ENCODE data around the gene MCEMP1. TPM values are rescaled to one million over a fixed set of nuclear protein-coding genes. Genes with fewer than 3 reads are reported as not detected.

The MCEMP1 gene
- total and polyA plus RNA-seq, 2 donors: 0.26 to 1.1 TPM

DNA sequence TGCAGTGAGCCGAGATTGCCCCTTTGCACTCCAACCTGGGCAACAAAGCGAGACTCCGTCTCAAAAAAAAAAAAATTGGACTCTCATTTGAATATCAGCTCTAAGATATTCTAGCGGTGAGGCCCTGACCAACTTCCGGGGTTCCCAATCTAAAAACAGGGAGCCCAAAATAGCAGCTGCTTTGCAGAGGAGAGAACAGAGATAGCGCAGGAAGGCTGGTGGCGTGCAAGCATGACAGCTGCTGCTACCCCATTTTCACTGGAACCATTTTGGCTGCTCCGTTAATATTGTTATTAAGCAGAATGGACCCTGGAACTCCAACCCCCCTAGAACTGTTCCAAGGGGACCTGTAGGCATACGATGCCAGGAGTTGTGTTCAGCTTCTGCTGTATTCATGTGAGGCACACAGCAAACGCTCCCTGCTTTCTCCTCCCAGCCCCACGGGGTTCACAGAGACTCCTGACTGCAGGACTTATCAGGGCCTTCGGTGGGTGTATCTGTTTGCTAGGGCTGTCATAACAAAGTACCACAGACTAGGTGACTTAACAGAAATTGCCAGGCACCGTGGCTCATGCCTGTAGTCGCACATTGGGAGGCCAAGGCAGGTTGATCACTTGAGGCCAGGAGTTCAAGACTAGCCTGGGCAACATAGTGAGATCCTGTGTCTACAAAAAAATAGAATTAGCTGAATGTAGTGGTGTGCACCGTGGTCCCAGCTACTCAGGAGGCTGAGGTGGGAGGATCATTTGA, 28.4 kb upstream of the MCEMP1 start:
- no peak for DNase-seq (ENCODE audit: extremely low spot score)
- H3K4me1 ChIP-seq (ENCODE audit: insufficient read depth): no peaks in the 10 kb centered on the region
- no peak overlapping the region for H3K4me3 ChIP-seq (ENCODE audit: low read depth, low read length)
- 85% methylated on average over 15 of the region's 15 CpGs for WGBS
- H3K36me3 ChIP-seq (ENCODE audit: insufficient read depth): no peaks in the 10 kb centered on the region
- H3K27ac ChIP-seq (ENCODE audit: low read depth): no peak overlapping the region

DNA sequence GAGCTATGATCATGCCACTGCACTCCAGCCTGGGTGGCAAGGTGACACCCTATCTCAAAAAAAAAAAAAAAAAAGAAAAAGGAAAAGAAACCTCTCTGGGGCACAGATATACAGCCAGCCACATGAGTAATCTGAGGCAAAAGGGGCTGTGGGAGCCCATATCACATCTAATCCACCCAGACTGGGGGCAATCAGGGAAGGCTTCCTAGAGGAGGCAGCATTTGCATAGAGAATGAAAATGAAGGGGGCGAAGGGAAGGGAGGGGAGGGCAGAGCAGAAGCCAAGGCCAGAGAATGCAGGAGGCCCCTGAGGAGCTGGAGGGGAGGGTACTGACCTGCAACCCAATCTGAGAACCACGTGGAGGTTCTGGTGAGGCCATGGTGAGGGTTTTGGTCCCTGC, 26.7 kb upstream of the MCEMP1 start:
- H3K4me1 ChIP-seq (ENCODE audit: insufficient read depth): no peaks in the 10 kb centered on the region
- 38% methylated on average over 2 of the region's 2 CpGs for WGBS

DNA sequence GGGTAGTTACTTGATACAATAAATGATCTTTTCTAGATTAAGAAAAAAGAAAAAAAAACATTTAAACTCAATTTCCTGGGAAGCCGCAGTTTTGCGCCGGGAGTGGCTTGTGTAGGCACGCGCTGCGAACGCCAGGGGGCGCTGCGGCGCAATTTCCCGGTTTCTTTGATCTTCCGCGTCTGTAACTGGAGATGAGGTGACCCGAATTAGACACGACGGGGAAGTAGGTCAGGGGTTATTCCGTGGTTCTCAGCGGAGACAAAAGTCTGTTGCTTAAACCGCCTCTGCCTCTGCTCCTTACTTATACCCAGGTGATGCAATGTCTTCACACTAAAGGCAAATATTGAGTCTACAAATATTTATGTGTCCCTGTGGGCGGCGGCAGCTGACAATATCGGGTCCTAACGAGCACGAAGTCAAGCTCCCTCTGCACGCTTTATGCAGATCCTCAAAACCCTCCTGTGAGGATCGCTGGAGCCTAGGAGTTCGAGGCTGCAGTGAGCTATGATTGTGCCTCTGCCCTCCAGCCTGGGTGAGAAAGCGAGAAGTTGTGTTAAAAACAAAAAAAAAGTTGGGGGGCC, 24.7 kb upstream of the MCEMP1 start:
- H3K27ac ChIP-seq (ENCODE audit: low read depth): no peak overlapping the region
- no peaks in the 10 kb centered on the region for H3K4me1 ChIP-seq (ENCODE audit: insufficient read depth)
- H3K36me3 ChIP-seq (ENCODE audit: insufficient read depth): no peaks in the 10 kb centered on the region
- no peak overlapping the region for H3K4me3 ChIP-seq (ENCODE audit: low read depth, low read length)
- WGBS: 4% methylated on average over 28 of the region's 28 CpGs
- DNase-seq (ENCODE audit: extremely low spot score): peak; percentile 67

More for the DNA sequence above, 26.7 kb upstream of the MCEMP1 start:
- Histone ChIP-seq H3K27ac (ENCODE audit: low read depth) (no peak overlapping the region), H3K36me3 (ENCODE audit: insufficient read depth) (no peaks in the 10 kb centered on the region), H3K4me3 (ENCODE audit: low read depth, low read length) (no peak overlapping the region)
- no peak for DNase-seq (ENCODE audit: extremely low spot score)

DNA sequence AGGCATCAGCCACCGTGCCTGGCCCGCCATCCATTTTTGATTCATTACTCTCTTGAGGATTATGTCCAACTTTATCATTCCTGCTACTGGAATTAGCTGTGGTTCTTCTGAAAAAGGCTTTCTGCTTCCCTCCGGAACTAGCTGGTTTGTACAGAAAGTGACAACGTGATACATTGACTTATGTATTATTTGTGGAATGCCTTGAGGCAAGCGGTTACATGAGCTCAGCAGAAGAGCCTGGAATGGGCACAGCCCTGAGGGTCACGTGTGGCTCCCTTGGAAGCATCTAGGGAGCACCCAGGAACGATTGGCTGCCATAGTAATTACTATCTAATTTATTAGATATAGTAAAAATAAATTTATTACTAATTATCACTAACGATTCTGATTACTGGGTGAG, 22.5 kb upstream of the MCEMP1 start:
- 50% methylated on average over 8 of the region's 8 CpGs for WGBS
- no peak for DNase-seq (ENCODE audit: extremely low spot score)
- no peaks in the 10 kb centered on the region for H3K4me1 ChIP-seq (ENCODE audit: insufficient read depth)
- H3K27ac ChIP-seq (ENCODE audit: low read depth): no peak overlapping the region
- H3K36me3 ChIP-seq (ENCODE audit: insufficient read depth): no peaks in the 10 kb centered on the region
- no peak overlapping the region for H3K4me3 ChIP-seq (ENCODE audit: low read depth, low read length)

DNA sequence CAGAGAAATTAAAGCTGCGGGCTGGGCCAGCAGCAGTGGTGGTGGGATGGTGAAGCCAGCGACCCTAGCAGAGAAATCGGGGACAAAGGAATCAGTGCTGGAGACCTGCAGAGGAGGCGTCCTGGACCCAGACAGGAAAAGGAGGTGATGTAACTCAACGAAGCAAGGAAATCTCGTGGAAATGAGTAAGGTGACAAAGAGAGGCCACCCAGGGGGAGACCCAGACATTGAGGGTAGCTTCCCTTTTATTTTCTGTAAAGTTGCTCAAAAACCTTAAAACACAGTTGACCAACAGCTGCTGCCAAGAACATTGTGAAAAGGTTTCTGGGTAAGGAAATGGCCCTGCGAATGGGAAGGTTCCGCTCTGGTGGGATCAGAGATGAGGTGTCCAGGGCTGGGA, 21.3 kb upstream of the MCEMP1 start:
- Histone ChIP-seq H3K4me3 (ENCODE audit: low read depth, low read length) (no peak overlapping the region), H3K4me1 (ENCODE audit: insufficient read depth) (no peaks in the 10 kb centered on the region), H3K36me3 (ENCODE audit: insufficient read depth) (no peaks in the 10 kb centered on the region), H3K27ac (ENCODE audit: low read depth) (no peak overlapping the region)
- DNase-seq (ENCODE audit: extremely low spot score): no peak
- WGBS: 69% methylated on average over 8 of the region's 8 CpGs

DNA sequence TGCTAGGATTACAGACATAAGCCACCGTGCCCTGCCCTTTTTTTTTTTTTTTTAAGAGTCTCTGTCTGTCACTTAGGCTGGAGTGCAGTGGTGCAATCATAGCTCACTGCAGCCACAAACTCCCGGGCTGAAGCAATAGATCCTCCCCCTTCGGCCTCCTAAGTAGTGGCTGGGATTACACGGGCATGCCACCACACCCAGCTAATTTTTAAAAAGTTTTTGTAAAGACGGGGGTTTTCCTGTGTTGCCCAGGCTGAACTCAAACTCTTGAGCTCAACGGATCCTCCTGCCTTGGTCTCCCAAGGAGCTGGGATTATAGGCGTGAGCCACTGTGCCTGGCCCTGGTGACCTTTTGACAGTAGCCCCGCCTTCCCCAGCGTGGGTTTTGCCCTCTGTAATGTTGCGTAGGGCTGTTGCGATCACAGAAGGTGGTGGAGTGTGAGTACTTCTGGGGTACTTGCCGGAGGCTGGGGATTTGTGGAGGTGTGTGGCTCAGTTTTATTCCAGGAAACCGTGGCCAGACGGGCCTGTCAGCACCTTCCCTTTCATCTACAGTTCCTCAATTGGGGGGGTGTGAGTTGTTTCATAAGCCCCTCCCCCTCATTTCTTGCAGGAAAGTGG, 19.6 kb upstream of the MCEMP1 start:
- WGBS: 33% methylated on average over 14 of the region's 14 CpGs
- no peaks in the 10 kb centered on the region for H3K4me1 ChIP-seq (ENCODE audit: insufficient read depth)
- H3K36me3 ChIP-seq (ENCODE audit: insufficient read depth): no peaks in the 10 kb centered on the region
- H3K27ac ChIP-seq (ENCODE audit: low read depth): no peak overlapping the region
- H3K4me3 ChIP-seq (ENCODE audit: low read depth, low read length): no peak overlapping the region
- no peak for DNase-seq (ENCODE audit: extremely low spot score)

DNA sequence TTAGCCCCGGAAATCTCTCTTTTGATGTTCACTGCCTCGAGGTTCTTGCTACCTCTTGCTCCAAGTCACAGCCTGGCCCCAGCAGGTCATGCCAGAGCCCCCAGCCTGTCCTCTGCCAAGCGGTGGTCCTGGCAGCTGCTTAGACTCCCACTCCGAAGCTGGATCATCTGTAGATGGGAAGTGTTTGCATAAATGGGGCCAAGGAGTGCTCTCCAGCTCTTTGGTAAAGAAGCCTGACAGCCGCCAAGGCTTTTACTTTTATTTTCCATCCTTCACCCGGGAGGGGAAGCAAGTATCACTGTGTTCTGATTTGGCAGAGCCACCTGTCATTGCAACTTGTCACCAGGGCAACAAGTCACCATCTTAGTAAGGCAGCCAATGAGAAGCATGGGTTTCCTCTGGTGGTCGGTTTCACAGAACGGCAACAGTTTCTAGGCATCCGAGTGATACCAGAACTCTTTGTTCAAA, 18.6 kb upstream of the MCEMP1 start:
- H3K27ac ChIP-seq (ENCODE audit: low read depth): no peak overlapping the region
- no peaks in the 10 kb centered on the region for H3K36me3 ChIP-seq (ENCODE audit: insufficient read depth)
- no peaks in the 10 kb centered on the region for H3K4me1 ChIP-seq (ENCODE audit: insufficient read depth)
- 32% methylated on average over 9 of the region's 9 CpGs for WGBS
- no peak overlapping the region for H3K4me3 ChIP-seq (ENCODE audit: low read depth, low read length)
- no peak for DNase-seq (ENCODE audit: extremely low spot score)

DNA sequence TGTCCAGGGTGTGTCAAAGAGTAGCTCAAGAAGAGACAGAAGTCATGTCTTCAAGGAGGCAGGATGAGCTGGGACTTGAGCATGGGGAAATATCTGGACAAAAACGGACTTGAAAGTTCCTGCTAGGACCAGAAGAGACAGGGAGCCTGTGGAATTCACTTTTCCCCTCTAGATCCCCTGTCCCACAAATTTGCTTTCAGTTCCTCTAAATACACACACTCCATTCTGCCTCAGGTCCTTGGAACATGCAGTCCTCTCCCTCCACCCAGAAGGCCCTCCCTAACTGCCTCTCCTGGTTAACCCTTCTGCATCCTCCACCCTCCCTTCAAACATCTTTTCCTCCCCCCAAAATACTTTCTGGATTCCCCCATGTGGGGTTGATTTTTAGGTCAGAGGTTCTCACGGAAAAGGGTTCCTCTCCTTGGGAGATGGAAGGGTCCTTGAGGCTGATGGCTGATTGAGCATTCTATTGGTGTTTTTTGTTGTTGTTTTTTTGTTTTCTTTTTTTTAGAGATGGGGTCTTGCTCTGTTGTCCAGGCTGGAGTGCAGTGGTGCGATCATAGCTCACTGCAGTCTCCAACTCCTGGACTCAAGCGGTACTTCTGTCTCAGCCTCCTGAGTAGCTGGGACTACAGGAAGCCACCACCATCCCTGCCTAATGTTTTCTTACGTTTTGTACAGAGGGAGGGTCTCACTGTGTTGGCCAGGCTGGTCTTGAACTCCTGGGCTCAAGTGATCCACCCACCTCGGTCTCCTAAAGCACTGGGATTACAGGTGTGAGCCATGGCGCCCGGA, 14.9 kb upstream of the MCEMP1 start:
- no peaks in the 10 kb centered on the region for H3K36me3 ChIP-seq (ENCODE audit: insufficient read depth)
- no peak overlapping the region for H3K4me3 ChIP-seq (ENCODE audit: low read depth, low read length)
- DNase-seq (ENCODE audit: extremely low spot score): no peak
- 75% methylated on average over 8 of the region's 8 CpGs for WGBS
- no peak overlapping the region for H3K27ac ChIP-seq (ENCODE audit: low read depth)
- H3K4me1 ChIP-seq (ENCODE audit: insufficient read depth): no peaks in the 10 kb centered on the region

DNA sequence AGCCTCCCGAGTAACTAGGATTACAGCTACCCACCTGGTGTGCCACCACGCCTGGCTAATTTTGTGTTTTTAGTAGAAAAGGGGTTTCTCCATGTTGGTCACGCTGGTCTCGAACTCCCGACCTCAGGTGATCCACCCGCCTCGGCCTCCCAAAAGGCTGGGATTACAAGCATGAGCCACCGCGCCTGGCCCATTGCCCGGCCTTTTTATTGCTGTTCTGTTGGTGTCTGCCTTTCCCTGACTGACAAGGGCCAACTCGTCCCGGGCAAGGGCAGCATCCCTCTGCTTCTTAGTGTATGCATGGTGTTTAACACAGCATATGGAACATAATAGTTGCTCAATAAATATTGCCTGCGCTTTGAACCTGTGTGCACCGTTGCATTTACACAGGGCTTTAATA, 14.2 kb upstream of the MCEMP1 start:
- Histone ChIP-seq H3K27ac (ENCODE audit: low read depth) (no peak overlapping the region), H3K4me3 (ENCODE audit: low read depth, low read length) (no peak overlapping the region), H3K36me3 (ENCODE audit: insufficient read depth) (no peaks in the 10 kb centered on the region), H3K4me1 (ENCODE audit: insufficient read depth) (no peaks in the 10 kb centered on the region)
- WGBS: 83% methylated on average over 14 of the region's 14 CpGs
- DNase-seq (ENCODE audit: extremely low spot score): no peak

DNA sequence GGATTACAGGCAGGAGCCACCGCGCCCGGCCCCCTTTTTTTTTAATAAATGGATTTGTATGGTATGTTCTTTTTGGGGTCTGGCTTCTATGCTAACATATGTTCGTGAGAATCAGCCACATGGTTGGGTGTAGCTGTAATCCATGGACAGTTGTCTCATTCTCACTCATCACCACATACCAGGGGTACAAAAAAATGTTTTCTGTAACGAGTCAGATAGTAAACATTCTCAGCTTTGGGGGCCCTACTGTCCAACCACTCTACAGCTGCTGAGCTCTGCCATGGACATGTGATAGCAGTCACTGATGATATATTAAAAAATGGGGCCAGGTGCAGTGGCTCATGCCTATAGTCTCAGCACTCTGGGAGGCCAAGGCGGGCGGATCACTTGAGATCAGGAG, 13.2 kb upstream of the MCEMP1 start:
- Histone ChIP-seq H3K4me3 (ENCODE audit: low read depth, low read length) (no peak overlapping the region), H3K36me3 (ENCODE audit: insufficient read depth) (no peaks in the 10 kb centered on the region), H3K4me1 (ENCODE audit: insufficient read depth) (no peaks in the 10 kb centered on the region), H3K27ac (ENCODE audit: low read depth) (no peak overlapping the region)
- WGBS: 64% methylated on average over 7 of the region's 7 CpGs
- DNase-seq (ENCODE audit: extremely low spot score): no peak

DNA sequence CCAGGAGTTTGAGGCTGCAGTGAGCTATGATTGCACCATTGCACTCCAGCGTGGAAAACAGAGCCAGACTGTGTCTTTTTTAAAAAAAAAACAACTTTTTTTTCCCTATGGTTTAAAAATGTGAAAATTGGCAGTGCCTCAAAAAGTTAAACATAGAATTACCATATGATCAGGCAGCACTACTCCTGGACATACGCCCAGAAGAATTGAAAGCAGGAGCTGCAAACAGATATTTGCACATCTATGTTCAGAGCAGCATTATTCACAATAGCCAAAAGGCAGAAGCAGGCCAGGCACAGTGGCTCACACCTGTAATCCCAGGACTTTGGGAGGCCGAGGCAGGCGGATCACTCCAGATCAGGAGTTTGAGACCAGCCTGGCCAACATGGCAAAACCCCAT, 11.8 kb upstream of the MCEMP1 start:
- no peak overlapping the region for H3K4me3 ChIP-seq (ENCODE audit: low read depth, low read length)
- 32% methylated on average over 4 of the region's 4 CpGs for WGBS
- H3K4me1 ChIP-seq (ENCODE audit: insufficient read depth): no peaks in the 10 kb centered on the region
- DNase-seq (ENCODE audit: extremely low spot score): no peak
- no peak overlapping the region for H3K27ac ChIP-seq (ENCODE audit: low read depth)
- H3K36me3 ChIP-seq (ENCODE audit: insufficient read depth): no peaks in the 10 kb centered on the region

DNA sequence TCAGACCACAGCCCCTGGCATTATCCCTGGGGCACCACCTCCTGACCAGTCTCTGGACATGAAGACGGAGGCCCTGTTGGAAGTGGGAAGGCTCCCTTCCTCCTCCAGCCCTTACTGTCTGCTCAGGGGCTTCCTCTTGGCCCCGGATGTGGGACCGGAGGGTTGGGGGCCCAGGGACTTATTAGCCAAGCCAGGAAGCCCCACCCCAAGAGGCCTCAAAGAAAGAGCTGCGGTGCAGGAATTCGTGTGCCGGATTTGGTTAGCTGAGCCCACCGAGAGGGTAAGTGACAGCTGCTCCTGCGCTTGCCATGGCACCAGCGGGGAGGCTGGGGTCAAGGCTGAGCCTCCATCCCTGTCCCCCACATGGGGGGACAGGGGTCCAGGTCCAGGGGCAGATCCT, 8.0 kb upstream of the MCEMP1 start, which contains the start of gene RETN:
Gene RETN, plus strand, starts transcription at position 208 of the 400 bp plus-strand sequence. CDS start 278 bp downstream, outside the sequence.
- no peak for DNase-seq (ENCODE audit: extremely low spot score)
- Histone ChIP-seq H3K4me3 (ENCODE audit: low read depth, low read length) (no peak within 1 kb of the TSS), H3K27ac (ENCODE audit: low read depth) (no peak within 1 kb of the TSS), H3K4me1 (ENCODE audit: insufficient read depth) (no peaks in the 10 kb centered on the region), H3K36me3 (ENCODE audit: insufficient read depth) (no peaks in the 10 kb centered on the region)
- 78% methylated on average over 9 of the region's 9 CpGs for WGBS

DNA sequence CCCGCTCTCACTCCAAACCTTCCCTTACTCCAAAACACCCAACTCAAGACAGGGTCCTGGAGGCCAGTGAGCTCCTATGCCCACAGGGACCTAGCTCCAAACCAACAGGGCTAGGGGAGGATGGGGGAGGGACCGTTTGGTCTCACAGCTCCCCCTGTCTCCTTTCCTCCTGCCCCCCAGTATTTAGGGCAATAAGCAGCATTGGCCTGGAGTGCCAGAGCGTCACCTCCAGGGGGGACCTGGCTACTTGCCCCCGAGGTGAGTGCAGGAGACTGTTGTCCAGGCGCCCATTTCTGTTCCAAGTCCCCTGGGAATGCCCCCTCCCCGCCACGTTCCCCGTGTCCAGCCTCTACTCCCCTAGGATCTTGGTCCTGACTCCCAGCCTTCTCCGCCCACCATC, 7.2 kb upstream of the MCEMP1 start:
- Histone ChIP-seq H3K36me3 (ENCODE audit: insufficient read depth) (no peaks in the 10 kb centered on the region), H3K4me3 (ENCODE audit: low read depth, low read length) (no peak overlapping the region), H3K4me1 (ENCODE audit: insufficient read depth) (no peaks in the 10 kb centered on the region), H3K27ac (ENCODE audit: low read depth) (no peak overlapping the region)
- WGBS: 26% methylated on average over 9 of the region's 9 CpGs
- no peak for DNase-seq (ENCODE audit: extremely low spot score)
